ENCODE measurements around the gene TLN1. TPM values are rescaled to one million over a fixed set of nuclear protein-coding genes. Genes with fewer than 3 reads are reported as not detected.
A peak's percentile ranks its signal among the peaks of the same experiment; 100 is the strongest.

Gene TLN1
- polyA plus RNA-seq, 2 of the 4 experiments (the other 2 are of a cell fraction) = 65.5 to 108 TPM

DNA sequence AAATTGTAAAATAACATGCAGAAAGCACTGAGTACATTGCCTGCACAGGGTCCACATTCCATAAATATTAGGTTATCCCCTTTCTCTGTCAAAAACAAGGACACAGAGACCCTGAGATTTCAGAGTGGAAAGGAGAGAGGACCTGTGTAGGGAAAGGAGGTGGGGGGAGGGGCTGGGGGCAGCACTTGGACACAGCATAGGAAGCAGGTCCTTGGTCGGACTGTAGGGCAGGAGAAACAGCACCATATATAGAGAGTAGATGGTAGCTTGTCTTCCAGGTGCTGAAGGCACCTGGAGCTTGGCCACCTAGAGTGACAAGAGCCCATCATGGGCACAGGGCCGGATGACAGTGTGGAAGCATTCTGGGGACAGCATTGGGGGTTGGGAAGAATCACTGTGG is 44.7 kb downstream of the TLN1 start:
- TF ChIP-seq, protein P1, sequence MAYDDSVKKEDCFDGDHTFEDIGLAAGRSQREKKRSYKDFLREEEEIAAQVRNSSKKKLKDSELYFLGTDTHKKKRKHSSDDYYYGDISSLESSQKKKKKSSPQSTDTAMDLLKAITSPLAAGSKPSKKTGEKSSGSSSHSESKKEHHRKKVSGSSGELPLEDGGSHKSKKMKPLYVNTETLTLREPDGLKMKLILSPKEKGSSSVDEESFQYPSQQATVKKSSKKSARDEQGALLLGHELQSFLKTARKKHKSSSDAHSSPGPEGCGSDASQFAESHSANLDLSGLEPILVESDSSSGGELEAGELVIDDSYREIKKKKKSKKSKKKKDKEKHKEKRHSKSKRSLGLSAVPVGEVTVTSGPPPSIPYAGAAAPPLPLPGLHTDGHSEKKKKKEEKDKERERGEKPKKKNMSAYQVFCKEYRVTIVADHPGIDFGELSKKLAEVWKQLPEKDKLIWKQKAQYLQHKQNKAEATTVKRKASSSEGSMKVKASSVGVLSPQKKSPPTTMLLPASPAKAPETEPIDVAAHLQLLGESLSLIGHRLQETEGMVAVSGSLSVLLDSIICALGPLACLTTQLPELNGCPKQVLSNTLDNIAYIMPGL (CRISPR knock-in tag; IDR thresholded peaks at IDR 0.05; ENCODE audit: borderline replicate concordance) = no peak
- TF ChIP-seq EHMT2 (IDR thresholded peaks at IDR 0.05; ENCODE audit: low read depth) (no peak), JUNB (IDR thresholded peaks at IDR 0.05) (no peak), CBX8 (IDR thresholded peaks at IDR 0.05) (no peak), NR3C1 (IDR thresholded peaks at IDR 0.05) (no peak)

DNA sequence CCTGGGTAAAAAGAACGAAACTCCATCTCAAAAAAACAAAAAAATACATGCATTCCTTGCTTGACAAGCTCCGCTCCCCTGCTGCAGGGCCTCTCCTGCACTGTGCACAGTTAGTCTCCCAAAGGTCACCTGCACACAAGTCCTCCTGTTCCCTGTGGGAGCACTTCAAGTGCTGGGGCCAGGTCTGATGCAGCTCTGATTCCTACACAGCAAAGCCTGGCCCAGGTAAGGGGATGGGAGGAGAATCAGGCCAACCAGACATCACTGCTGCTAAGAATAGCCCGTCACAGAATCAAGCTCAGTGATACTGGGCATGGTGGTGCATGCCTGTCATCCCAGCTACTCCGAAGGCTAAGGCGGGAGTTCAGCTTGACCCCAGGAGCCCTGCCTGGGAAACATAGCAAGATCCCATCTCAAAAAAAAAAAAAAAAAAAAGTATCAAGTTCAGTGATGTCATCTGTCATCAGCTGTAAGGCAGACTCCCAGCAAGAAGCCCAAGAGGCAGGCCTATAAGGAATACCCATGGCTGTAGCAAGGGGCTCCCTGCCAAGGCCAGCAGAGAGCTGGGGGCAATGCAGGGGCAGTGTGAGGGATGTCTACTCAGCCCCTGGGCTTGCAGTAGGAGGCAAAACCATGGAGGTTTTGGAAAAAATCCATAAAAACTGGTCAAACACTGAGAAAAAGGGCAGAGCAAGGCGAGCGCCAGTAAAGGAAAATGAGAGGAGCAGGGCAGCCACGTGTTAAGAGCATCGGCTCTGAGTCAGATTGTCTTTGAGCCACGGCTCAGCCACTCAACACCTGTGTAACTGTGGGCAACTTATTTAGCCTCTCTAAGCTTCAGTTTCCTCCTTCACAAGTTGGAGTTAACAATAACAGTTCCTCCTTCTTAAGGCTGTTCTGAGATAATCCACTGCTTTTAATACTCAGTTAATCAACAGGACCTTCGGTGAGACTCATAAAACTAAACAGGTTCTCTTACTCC is 45.5 kb downstream of the TLN1 start:
- CTCF ChIA-PET = interaction anchor here (0.9 to 18.3 kb wide), 5 partner anchors 10 to 70 kb away, joined by 4 to 498 read pairs (median 20); partner anchors contain the start of genes ARHGEF39, CA9, CCDC107 and RMRP
- H3K4me2 ChIP-seq = peak overlapping the region; percentile 79

More for the DNA sequence above, 44.7 kb downstream of the TLN1 start:
- DNase-seq (ENCODE audit: low read depth in 1 of 2, low spot score in 1 of 2) (peak in 1 of 2 experiments; percentile 43), FAIRE-seq (no peak), ATAC-seq (no peak)
- Histone ChIP-seq H3K27ac (peak overlapping the region in 1 of 2 experiments; percentile 93; a peak in 3 of 6 replicates), H3K4me2 (peak overlapping the region; percentile 79), H3K9me3 (no peaks in the 10 kb centered on the region), H3K4me1 (peaks cover 44% of the 10 kb centered on the region), H3K4me3 (peak overlapping the region; percentile 87; the same call in 1 of the 3 replicates)
- 83% methylated on average over 2 of the region's 2 CpGs for WGBS (ENCODE audit: missing lambda C conversion rate)
- ChIA-PET POLR2A (interaction anchor here (1.1 to 1.7 kb wide), 2 partner anchors 22 to 45 kb away, joined by 3 to 4 read pairs; partner anchors contain the start of genes ARHGEF39, CREB3 and TLN1), CTCF (interaction anchor here (2.8 to 32.5 kb wide), 4 partner anchors 9 to 69 kb away, joined by 12 to 758 read pairs (median 285); partner anchors contain the start of genes ARHGEF39, CA9, CCDC107 and CREB3)

DNA sequence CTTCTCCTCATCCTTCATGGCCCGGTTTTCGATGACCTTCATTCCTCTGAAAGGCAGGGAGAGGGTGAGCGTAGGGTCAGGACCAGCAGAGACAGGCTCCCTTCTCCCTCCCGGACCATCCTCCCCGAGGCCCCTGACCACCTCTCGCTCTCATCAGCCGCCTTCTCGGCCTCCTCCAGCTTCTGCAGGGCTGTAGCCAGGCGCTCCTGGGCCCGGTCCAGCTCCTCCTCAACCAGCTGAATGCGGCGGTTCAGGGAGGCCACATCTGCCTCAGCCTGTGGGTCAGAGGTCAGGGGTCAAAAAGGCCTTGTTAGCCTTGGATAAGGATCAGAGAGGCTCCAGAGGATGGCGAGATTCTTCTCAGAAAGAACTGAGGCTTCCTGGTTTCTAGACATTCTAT is 46.5 kb downstream of the TLN1 start:
- ChIA-PET CTCF (interaction anchor here (2.3 to 18.3 kb wide), 5 partner anchors 11 to 71 kb away, joined by 9 to 498 read pairs (median 20); partner anchors contain the start of genes ARHGEF39, CA9, CCDC107 and RMRP), POLR2A (interaction anchor here (1.1 kb wide), 1 partner anchor 11 kb away, joined by 3 read pairs; no protein-coding TSS in a partner anchor)
- no peak overlapping the region for H3K4me3 ChIP-seq
- TF ChIP-seq, protein P2, sequence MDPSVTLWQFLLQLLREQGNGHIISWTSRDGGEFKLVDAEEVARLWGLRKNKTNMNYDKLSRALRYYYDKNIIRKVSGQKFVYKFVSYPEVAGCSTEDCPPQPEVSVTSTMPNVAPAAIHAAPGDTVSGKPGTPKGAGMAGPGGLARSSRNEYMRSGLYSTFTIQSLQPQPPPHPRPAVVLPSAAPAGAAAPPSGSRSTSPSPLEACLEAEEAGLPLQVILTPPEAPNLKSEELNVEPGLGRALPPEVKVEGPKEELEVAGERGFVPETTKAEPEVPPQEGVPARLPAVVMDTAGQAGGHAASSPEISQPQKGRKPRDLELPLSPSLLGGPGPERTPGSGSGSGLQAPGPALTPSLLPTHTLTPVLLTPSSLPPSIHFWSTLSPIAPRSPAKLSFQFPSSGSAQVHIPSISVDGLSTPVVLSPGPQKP (IDR thresholded peaks at IDR 0.05; ENCODE audit: low read depth, low read length) = no peak
- TF ChIP-seq ESRRA (IDR thresholded peaks at IDR 0.05; ENCODE audit: borderline replicate concordance, low read length) (no peak), ZNF302 (CRISPR knock-in tag; IDR thresholded peaks at IDR 0.05) (no peak)
- no peak for ATAC-seq
- H3K27ac ChIP-seq = peak overlapping the region in 1 of 2 experiments; percentile 19; a peak in 1 of 6 replicates
- DNase-seq (ENCODE audit: low read depth in 1 of 2, low spot score in 1 of 2) = no peak
- H3K9me3 ChIP-seq = no peaks in the 10 kb centered on the region
- no peak overlapping the region for H3K4me2 ChIP-seq
- WGBS (ENCODE audit: missing lambda C conversion rate) = 95% methylated on average over 13 of the region's 13 CpGs
- H3K4me1 ChIP-seq = peaks cover 47% of the 10 kb centered on the region
- FAIRE-seq = no peak

More for the DNA sequence above, 45.5 kb downstream of the TLN1 start:
- 84% methylated on average over 11 of the region's 11 CpGs for WGBS (ENCODE audit: missing lambda C conversion rate)
- Histone ChIP-seq H3K9me3 (no peaks in the 10 kb centered on the region), H3K4me1 (peaks cover 48% of the 10 kb centered on the region), H3K4me3 (no peak overlapping the region), H3K27ac (peak overlapping the region in 1 of 2 experiments; percentile 93; a peak in 1 of 6 replicates)
- TF ChIP-seq FOSB (CRISPR knock-in tag; IDR thresholded peaks at IDR 0.05) = no peak
- TF ChIP-seq, protein P2 (IDR thresholded peaks at IDR 0.05; ENCODE audit: low read depth, low read length) = no peak
- TF ChIP-seq POLR2AphosphoS2 (conservative IDR thresholded peaks at IDR 0.05; ENCODE audit: low read length) = no peak
- no peak for TF ChIP-seq CHD2 (IDR thresholded peaks at IDR 0.05; ENCODE audit: low read length, partially characterized antibody)
- no peak for TF ChIP-seq CEBPB (IDR thresholded peaks at IDR 0.05)
- no peak for TF ChIP-seq RAD21 (conservative IDR thresholded peaks at IDR 0.05 in 1 of 2, IDR thresholded peaks at IDR 0.05 in 1 of 2)
- TF ChIP-seq RNF2 (IDR thresholded peaks at IDR 0.05; ENCODE audit: borderline replicate concordance, low read depth) = no peak
- no peak for TF ChIP-seq JUN (IDR thresholded peaks at IDR 0.05)
- no peak for TF ChIP-seq ESRRA (IDR thresholded peaks at IDR 0.05; ENCODE audit: borderline replicate concordance, low read length)
- TF ChIP-seq, protein P3, sequence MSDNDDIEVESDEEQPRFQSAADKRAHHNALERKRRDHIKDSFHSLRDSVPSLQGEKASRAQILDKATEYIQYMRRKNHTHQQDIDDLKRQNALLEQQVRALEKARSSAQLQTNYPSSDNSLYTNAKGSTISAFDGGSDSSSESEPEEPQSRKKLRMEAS (IDR thresholded peaks at IDR 0.05) = no peak
- TF ChIP-seq RARB (CRISPR knock-in tag; IDR thresholded peaks at IDR 0.05) = no peak
- TF ChIP-seq, protein P4, sequence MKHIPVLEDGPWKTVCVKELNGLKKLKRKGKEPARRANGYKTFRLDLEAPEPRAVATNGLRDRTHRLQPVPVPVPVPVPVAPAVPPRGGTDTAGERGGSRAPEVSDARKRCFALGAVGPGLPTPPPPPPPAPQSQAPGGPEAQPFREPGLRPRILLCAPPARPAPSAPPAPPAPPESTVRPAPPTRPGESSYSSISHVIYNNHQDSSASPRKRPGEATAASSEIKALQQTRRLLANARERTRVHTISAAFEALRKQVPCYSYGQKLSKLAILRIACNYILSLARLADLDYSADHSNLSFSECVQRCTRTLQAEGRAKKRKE (CRISPR knock-in tag; IDR thresholded peaks at IDR 0.05; ENCODE audit: low read depth) = no peak
- POLR2A ChIA-PET = interaction anchor here (0.7 to 1.1 kb wide), 3 partner anchors 10 to 46 kb away, joined by 3 to 4 read pairs (median 3); partner anchors contain the start of genes CCDC107, CREB3, RMRP and TLN1
- FAIRE-seq = no peak
- no peak for DNase-seq (ENCODE audit: low read depth in 1 of 2, low spot score in 1 of 2)
- ATAC-seq = no peak

Data from A549 (cell line).